Midbrain (tissue), 1 donor: ENCODE measurements around the gene PPP1R16B.

ENCODE experiments used
- DNase-seq: peaks from one replicate; lab custom pipeline; 2025; lab: John Stamatoyannopoulos, UW

PPP1R16B gene

GRCh38 chr20:38827770-38828281 lies 22.3 kb downstream of the PPP1R16B start:
- no peak for DNase-seq

- DNase-seq: no peak
Measured at GRCh38 chr20:38828514-38829295, 23.2 kb downstream of the PPP1R16B start.

GRCh38 chr20:38829296-38829875 lies 23.9 kb downstream of the PPP1R16B start:
- no peak for DNase-seq

- DNase-seq: no peak
Measured at GRCh38 chr20:38830356-38830755, 24.9 kb downstream of the PPP1R16B start.

GRCh38 chr20:38831049-38831691 lies 25.7 kb downstream of the PPP1R16B start:
- no peak for DNase-seq

- no peak for DNase-seq
Measured at GRCh38 chr20:38831995-38832620, 26.6 kb downstream of the PPP1R16B start.

GRCh38 chr20:38833154-38833856 lies 27.8 kb downstream of the PPP1R16B start:
- no peak for DNase-seq

GRCh38 chr20:38833857-38834164 lies 28.3 kb downstream of the PPP1R16B start:
- no peak for DNase-seq

- DNase-seq: no peak
Measured at GRCh38 chr20:38834868-38835267, 29.4 kb downstream of the PPP1R16B start.

- peak; percentile 26 for DNase-seq
Measured at GRCh38 chr20:38835792-38836191, 30.3 kb downstream of the PPP1R16B start.

- no peak for DNase-seq
Measured at GRCh38 chr20:38836991-38837390, 31.5 kb downstream of the PPP1R16B start.

GRCh38 chr20:38838326-38838725 lies 32.8 kb downstream of the PPP1R16B start:
- DNase-seq: no peak

- DNase-seq: no peak
Measured at GRCh38 chr20:38839563-38839962, 34.1 kb downstream of the PPP1R16B start.

GRCh38 chr20:38840053-38840893 lies 34.8 kb downstream of the PPP1R16B start:
- peak; percentile 23 for DNase-seq

- no peak for DNase-seq
Measured at GRCh38 chr20:38840894-38841470, 35.5 kb downstream of the PPP1R16B start.

- DNase-seq: no peak
Measured at GRCh38 chr20:38841570-38841969, 36.1 kb downstream of the PPP1R16B start.

GRCh38 chr20:38842026-38842425 lies 36.5 kb downstream of the PPP1R16B start:
- no peak for DNase-seq

GRCh38 chr20:38842558-38842981 lies 37.1 kb downstream of the PPP1R16B start:
- no peak for DNase-seq

GRCh38 chr20:38843346-38843745 lies 37.8 kb downstream of the PPP1R16B start:
- DNase-seq: no peak

- DNase-seq: no peak
Measured at GRCh38 chr20:38844963-38845362, 39.5 kb downstream of the PPP1R16B start.

GRCh38 chr20:38847840-38848239 lies 42.3 kb downstream of the PPP1R16B start:
- DNase-seq: no peak
